K562 (cell line): ENCODE data around the gene GPC3. TPM values are rescaled to one million over a fixed set of nuclear protein-coding genes. Genes with fewer than 3 reads are reported as not detected.
A peak's percentile ranks its signal among the peaks of the same experiment; 100 is the strongest.

ENCODE experiments used
- ATAC-seq: fragments of 200-7000 bp; cut with Tn5 transposase; 3 replicates; pipeline ENCODE4 v1.9.1; 2020; ENCODE audit warnings: moderate library complexity
- BruUV-seq: library from RNA; stranded (reverse); fragments of 400-500 nt; replicated peaks from 2 replicates; lab custom pipeline; 2021; lab: Mats Ljungman, UMichigan
- CTCF ChIA-PET: fragments of 300-600 bp; formaldehyde crosslinking; extraction: SDS; loops from one replicate; lab custom pipeline; 2021; ENCODE audit warnings: low intra/inter-chr PET ratio; lab: Yijun Ruan, JAX
- POLR2A ChIA-PET: fragments of 300-600, 350-650 bp; sonication (Branson Sonifier 250); formaldehyde crosslinking; extraction: SDS; loops from one replicate; lab custom pipeline; 2021; ENCODE audit warnings: antibody characterized with exemption, inconsistent platforms; lab: Yijun Ruan, JAX
- DNase-seq, 4 experiments: peaks; one replicate each; pipeline versions ENCODE4 v3.0.0 to v3.0.0-alpha.2; 2011 to 2018; ENCODE audit warnings: low spot score in 3 of 4, mixed read lengths in 3 of 4; ENCODE audit errors: extremely low read depth in 1 of 4
- FAIRE-seq: peaks from 2 replicates; lab custom pipeline; 2011; peaks lifted over from hg19 to GRCh38; lab: Jason Lieb, UNC
- H2AFZ ChIP-seq: 2 replicates; pipeline ENCODE4 v1.6.0; 2011; ENCODE audit warnings: low read depth, low read length, control low read depth, inconsistent platforms
- H3K27ac ChIP-seq: fragments of 200-600 bp; 3 replicates; pipeline ENCODE4 v1.8.0; 2011; ENCODE audit warnings: low read depth, mild to moderate bottlenecking, control low read depth, inconsistent platforms, low read length, moderate library complexity, mixed read lengths; ENCODE audit errors: extremely low read depth
- H3K27me3 ChIP-seq, 2 experiments: fragments of 300-600 bp in 1 of 2; 2 replicates in 1 of 2; 3 replicates in 1 of 2; pipeline versions ENCODE4 v1.6.0 to v1.8.0; 2011; ENCODE audit warnings: inconsistent platforms in 2 of 2, low read length in 2 of 2, mild to moderate bottlenecking in 1 of 2, mixed read lengths in 1 of 2, moderate library complexity in 1 of 2; ENCODE audit not compliant: control insufficient read depth in 2 of 2, insufficient read depth in 2 of 2
- H3K36me3 ChIP-seq: fragments of 300-600 bp; 3 replicates; pipeline ENCODE4 v1.8.0; 2011; ENCODE audit warnings: mild to moderate bottlenecking, low read length, inconsistent platforms; ENCODE audit not compliant: control insufficient read depth, insufficient read depth
- H3K4me1 ChIP-seq, 2 experiments: fragments of 200-600 bp in 1 of 2; replicated peaks in 1 of 2; 2 replicates in 1 of 2; 3 replicates in 1 of 2; pipeline versions ENCODE4 v1.5.1 to v1.8.0; 2011; ENCODE audit warnings: inconsistent platforms in 2 of 2, low read length in 2 of 2, mild to moderate bottlenecking in 1 of 2, mixed read lengths in 1 of 2, moderate library complexity in 1 of 2; ENCODE audit not compliant: control insufficient read depth in 2 of 2, insufficient read depth in 2 of 2
- H3K4me2 ChIP-seq: 2 replicates; pipeline ENCODE4 v1.6.1; 2011; ENCODE audit warnings: low read length, control low read depth, inconsistent platforms, mixed read lengths; ENCODE audit not compliant: insufficient read depth
- H3K4me3 ChIP-seq: fragments of 200-600 bp; sonication (generic), shearing (Covaris generic); 2 replicates; pipeline ENCODE4 v1.5.1; 2016; ENCODE audit warnings: control low read depth, inconsistent platforms
- H3K79me2 ChIP-seq: fragments of 200-600 bp; 3 replicates; pipeline ENCODE4 v1.8.0; 2011; ENCODE audit warnings: low read length, inconsistent platforms; ENCODE audit not compliant: control insufficient read depth, insufficient read depth
- H3K9ac ChIP-seq, 2 experiments: 2 replicates each; pipeline versions ENCODE4 v1.6.0 to v1.6.1; 2011; ENCODE audit warnings: low read depth in 2 of 2, low read length in 2 of 2, control low read depth in 1 of 2, inconsistent platforms in 1 of 2, mild to moderate bottlenecking in 1 of 2, mixed read lengths in 1 of 2; ENCODE audit not compliant: insufficient read depth in 1 of 2
- H3K9me1 ChIP-seq: one replicate; pipeline ENCODE4 v1.6.0; 2011; ENCODE audit warnings: inconsistent platforms, mild to moderate bottlenecking, low read length, moderate library complexity; ENCODE audit not compliant: control insufficient read depth, insufficient read depth
- H3K9me3 ChIP-seq: replicated peaks from 2 replicates; pipeline ENCODE4 v1.5.1; 2011; ENCODE audit warnings: low read depth, low read length, inconsistent platforms; ENCODE audit not compliant: control insufficient read depth, insufficient read depth
- H4K20me1 ChIP-seq: replicated peaks from 2 replicates; pipeline ENCODE4 v1.6.1; 2011; ENCODE audit warnings: low read length, inconsistent platforms, mixed read lengths; ENCODE audit not compliant: control insufficient read depth, insufficient read depth
- BRCA1 ChIP-seq, 2 experiments: fragments of 450-650 bp in 1 of 2; sonication (generic) in 1 of 2; formaldehyde crosslinking in 1 of 2; IDR thresholded peaks; 2 replicates each; pipeline versions ENCODE4 v1.5.0 to v1.6.1; 2017 to 2020; ENCODE audit warnings: mild to moderate bottlenecking in 1 of 2, missing genetic modification reagents in 1 of 2
- EZH2 ChIP-seq: IDR thresholded peaks from 2 replicates; pipeline ENCODE4 v1.6.1; 2012; ENCODE audit warnings: low read depth, mild to moderate bottlenecking, inconsistent platforms, low read length, borderline replicate concordance
- RAD21 ChIP-seq, 2 experiments: fragments of 250-450 bp in 1 of 2; fragments of 450-650 bp in 1 of 2; sonication (Bioruptor Pico) in 1 of 2; formaldehyde crosslinking in 1 of 2; IDR thresholded peaks in 1 of 2; conservative IDR thresholded peaks in 1 of 2; 2 replicates each; pipeline versions ENCODE4 v1.4.0 to v1.8.0; 2020 to 2022; ENCODE audit warnings: mild to moderate bottlenecking in 2 of 2, moderate library complexity in 1 of 2
- SMC3 ChIP-seq: conservative IDR thresholded peaks from 2 replicates; pipeline ENCODE4 v1.6.1; 2011; ENCODE audit warnings: low read depth, low read length, improper control_type of control experiment; ENCODE audit not compliant: insufficient read depth
- WGBS: fragments of 100-300 bp; shearing (Covaris generic); methylation state at CpG from one replicate; pipeline ENCODE4 v1.1.6; 2016; ENCODE audit warnings: low coverage, mixed read lengths; ENCODE audit not compliant: insufficient coverage; ENCODE audit errors: missing lambda C conversion rate; 5-methylcytosine and 5-hydroxymethylcytosine counted together
- in situ Hi-C: fragments of 300-500 bp; cut with MboI; formaldehyde crosslinking; loops from 4 replicates; pipeline ENCODE4 v1.15.0; 2018; ENCODE audit warnings: inconsistent platforms, mixed read lengths
- intact Hi-C: fragments of 100-400 bp; cut with micrococcal nuclease; formaldehyde crosslinking; loops from 2 replicates; pipeline ENCODE4 v1.14.2; 2022
- polyA plus RNA-seq, 8 experiments: library from polyadenylated mRNA; depleted of rRNA in 4 of 8; stranded (reverse) in 5 of 8; unstranded in 3 of 8; fragments of >200 nt; fragmentation: Nextera tagmentation in 2 of 8; fragmentation: Illumina TruSeq in 1 of 8; extraction: Ambion mirVana in 2 of 8; extraction: Trizol in 1 of 8; gene quantifications; 2 replicates each; pipeline versions ENCODE4 v1.2.1 to v1.2.3, GENCODE V29; 2011 to 2014; ENCODE audit warnings: inconsistent platforms in 1 of 8, missing spikeins in 1 of 8
- total RNA-seq, 7 experiments: library from RNA; depleted of rRNA in 6 of 7; stranded (reverse); fragments of >200 nt in 6 of 7; fragmentation: Illumina TruSeq in 2 of 7; extraction: Trizol in 2 of 7; gene quantifications; 2 replicates each; pipeline versions ENCODE4 v1.2.1 to v1.2.3, GENCODE V29; 2011 to 2021; ENCODE audit warnings: low replicate concordance in 1 of 7
- TF ChIP-seq, protein P1 (sequence below): sonication (generic); formaldehyde crosslinking; IDR thresholded peaks from 2 replicates; pipeline ENCODE4 v1.5.0; 2020; ENCODE audit warnings: missing genetic modification reagents
- TF ChIP-seq, protein P2 (sequence below): IDR thresholded peaks from 2 replicates; pipeline ENCODE4 v1.6.1; 2011; ENCODE audit warnings: borderline replicate concordance, low read depth, mild to moderate bottlenecking, moderate library complexity, low read length; ENCODE audit not compliant: insufficient read depth, poor library complexity, severe bottlenecking
- TF ChIP-seq, protein P3 (sequence below), 2 experiments: fragments of 450-650 bp; formaldehyde crosslinking in 1 of 2; IDR thresholded peaks; 2 replicates each; pipeline versions ENCODE4 v1.4.0 to v1.6.1; 2014 to 2020; ENCODE audit warnings: mild to moderate bottlenecking in 2 of 2, borderline replicate concordance in 1 of 2, low read depth in 1 of 2

Gene GPC3
- total and polyA plus RNA-seq, 9 of the 15 experiments (the other 6 are each of a cell fraction or from before 2014, with no cell fraction given) = 0.42 TPM; not detected in 8

DNA sequence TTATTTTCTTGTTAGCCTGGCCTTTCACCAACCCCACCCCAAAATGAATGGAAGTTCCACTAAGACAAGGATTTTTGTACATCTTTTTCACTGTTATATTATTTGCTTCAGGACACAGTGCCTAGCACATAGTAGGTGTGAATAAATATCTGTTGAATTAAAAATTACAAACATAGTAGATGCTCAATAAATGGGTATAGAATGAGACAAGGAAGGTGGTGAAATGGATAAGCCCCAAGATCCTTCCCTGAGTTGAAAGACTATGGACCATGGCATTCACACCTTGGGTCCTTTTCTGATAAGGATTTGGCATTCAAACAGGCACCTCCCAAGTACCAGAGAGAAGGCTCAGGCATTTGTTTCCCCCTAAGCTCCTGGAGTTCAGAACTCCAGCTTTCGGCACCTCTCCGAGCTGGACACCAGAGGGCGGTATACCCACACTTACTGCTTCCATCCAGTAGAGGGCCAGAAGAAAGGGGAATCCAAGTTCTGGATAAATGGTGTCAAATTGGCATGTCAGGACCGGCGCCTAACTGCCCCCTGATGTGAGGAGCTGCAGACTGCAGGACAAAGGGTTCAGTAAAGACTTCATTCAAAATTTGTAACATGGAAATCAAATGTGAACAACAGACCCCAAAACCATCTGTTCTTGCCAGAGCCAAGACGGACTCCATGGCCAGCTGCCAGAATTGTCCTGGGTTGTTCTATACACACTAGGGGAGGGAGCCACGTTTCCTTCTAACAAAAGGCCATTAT, 193.0 kb downstream of the GPC3 start:
- no peak overlapping the region for H3K9ac ChIP-seq
- peak; percentile 81 for FAIRE-seq
- H2AFZ ChIP-seq = no peak overlapping the region
- no peaks in the 10 kb centered on the region; a peak in 1 of 5 replicates for H3K4me1 ChIP-seq
- ChIA-PET POLR2A (interaction anchor here (0.5 to 0.6 kb wide), 4 partner anchors 135 to 359 kb away, joined by 3 to 4 read pairs (median 3); no protein-coding TSS in a partner anchor), CTCF (interaction anchor here (0.6 to 0.7 kb wide), 2 partner anchors 224 to 808 kb away, joined by 3 read pairs; no protein-coding TSS in a partner anchor)
- H3K27me3 ChIP-seq = no peaks in the 10 kb centered on the region
- BruUV-seq = no TSS peak
- no peaks in the 10 kb centered on the region for H3K36me3 ChIP-seq
- no peak overlapping the region for H3K4me2 ChIP-seq
- H4K20me1 ChIP-seq = no peaks in the 10 kb centered on the region
- in situ Hi-C loops (no loop called here), intact Hi-C loops (loop anchor here (1.0 to 10.0 kb wide), 5 partner anchors 46 to 462 kb away; no protein-coding TSS in a partner anchor)
- H3K9me1 ChIP-seq = no peaks in the 10 kb centered on the region
- no peak overlapping the region for H3K27ac ChIP-seq
- H3K9me3 ChIP-seq = no peaks in the 10 kb centered on the region
- DNase-seq = peak; percentile 60 to 70 (median 68)
- H3K79me2 ChIP-seq = no peaks in the 10 kb centered on the region
- H3K4me3 ChIP-seq = no peak overlapping the region
- 0% methylated on average over 7 of the region's 7 CpGs for WGBS
- ATAC-seq = peak; percentile 90
- TF ChIP-seq SMC3 (peak; percentile 83), RAD21 (CRISPR knock-in tag; conservative IDR thresholded peaks at IDR 0.05 in 1 of 2, IDR thresholded peaks at IDR 0.05 in 1 of 2) (peak; percentile 67 to 76), BRCA1 (IDR thresholded peaks at IDR 0.05) (no peak), BRCA1 (CRISPR knock-in tag; IDR thresholded peaks at IDR 0.05) (no peak), EZH2 (no peak)
- TF ChIP-seq, protein P1, sequence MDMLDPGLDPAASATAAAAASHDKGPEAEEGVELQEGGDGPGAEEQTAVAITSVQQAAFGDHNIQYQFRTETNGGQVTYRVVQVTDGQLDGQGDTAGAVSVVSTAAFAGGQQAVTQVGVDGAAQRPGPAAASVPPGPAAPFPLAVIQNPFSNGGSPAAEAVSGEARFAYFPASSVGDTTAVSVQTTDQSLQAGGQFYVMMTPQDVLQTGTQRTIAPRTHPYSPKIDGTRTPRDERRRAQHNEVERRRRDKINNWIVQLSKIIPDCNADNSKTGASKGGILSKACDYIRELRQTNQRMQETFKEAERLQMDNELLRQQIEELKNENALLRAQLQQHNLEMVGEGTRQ (CRISPR knock-in tag) = no peak
- TF ChIP-seq, protein P2, sequence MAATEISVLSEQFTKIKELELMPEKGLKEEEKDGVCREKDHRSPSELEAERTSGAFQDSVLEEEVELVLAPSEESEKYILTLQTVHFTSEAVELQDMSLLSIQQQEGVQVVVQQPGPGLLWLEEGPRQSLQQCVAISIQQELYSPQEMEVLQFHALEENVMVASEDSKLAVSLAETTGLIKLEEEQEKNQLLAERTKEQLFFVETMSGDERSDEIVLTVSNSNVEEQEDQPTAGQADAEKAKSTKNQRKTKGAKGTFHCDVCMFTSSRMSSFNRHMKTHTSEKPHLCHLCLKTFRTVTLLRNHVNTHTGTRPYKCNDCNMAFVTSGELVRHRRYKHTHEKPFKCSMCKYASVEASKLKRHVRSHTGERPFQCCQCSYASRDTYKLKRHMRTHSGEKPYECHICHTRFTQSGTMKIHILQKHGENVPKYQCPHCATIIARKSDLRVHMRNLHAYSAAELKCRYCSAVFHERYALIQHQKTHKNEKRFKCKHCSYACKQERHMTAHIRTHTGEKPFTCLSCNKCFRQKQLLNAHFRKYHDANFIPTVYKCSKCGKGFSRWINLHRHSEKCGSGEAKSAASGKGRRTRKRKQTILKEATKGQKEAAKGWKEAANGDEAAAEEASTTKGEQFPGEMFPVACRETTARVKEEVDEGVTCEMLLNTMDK = peak; percentile 42
- TF ChIP-seq, protein P3, sequence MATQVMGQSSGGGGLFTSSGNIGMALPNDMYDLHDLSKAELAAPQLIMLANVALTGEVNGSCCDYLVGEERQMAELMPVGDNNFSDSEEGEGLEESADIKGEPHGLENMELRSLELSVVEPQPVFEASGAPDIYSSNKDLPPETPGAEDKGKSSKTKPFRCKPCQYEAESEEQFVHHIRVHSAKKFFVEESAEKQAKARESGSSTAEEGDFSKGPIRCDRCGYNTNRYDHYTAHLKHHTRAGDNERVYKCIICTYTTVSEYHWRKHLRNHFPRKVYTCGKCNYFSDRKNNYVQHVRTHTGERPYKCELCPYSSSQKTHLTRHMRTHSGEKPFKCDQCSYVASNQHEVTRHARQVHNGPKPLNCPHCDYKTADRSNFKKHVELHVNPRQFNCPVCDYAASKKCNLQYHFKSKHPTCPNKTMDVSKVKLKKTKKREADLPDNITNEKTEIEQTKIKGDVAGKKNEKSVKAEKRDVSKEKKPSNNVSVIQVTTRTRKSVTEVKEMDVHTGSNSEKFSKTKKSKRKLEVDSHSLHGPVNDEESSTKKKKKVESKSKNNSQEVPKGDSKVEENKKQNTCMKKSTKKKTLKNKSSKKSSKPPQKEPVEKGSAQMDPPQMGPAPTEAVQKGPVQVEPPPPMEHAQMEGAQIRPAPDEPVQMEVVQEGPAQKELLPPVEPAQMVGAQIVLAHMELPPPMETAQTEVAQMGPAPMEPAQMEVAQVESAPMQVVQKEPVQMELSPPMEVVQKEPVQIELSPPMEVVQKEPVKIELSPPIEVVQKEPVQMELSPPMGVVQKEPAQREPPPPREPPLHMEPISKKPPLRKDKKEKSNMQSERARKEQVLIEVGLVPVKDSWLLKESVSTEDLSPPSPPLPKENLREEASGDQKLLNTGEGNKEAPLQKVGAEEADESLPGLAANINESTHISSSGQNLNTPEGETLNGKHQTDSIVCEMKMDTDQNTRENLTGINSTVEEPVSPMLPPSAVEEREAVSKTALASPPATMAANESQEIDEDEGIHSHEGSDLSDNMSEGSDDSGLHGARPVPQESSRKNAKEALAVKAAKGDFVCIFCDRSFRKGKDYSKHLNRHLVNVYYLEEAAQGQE (IDR thresholded peaks at IDR 0.05; ENCODE audit: borderline replicate concordance) = peak; percentile 42; the same call in 1 of the 2 replicates
- TF ChIP-seq, protein P3 (CRISPR knock-in tag; IDR thresholded peaks at IDR 0.05; ENCODE audit: low read depth) = no peak
